HG02973 (cell line): ENCODE measurements around the gene MN1.
"Not testable (repeated sequence)": the region's sequence is repeated elsewhere in the genome, so short reads cannot be mapped to it uniquely, and the experiment has no call there.

ENCODE experiments used
- ATAC-seq: cut with Tn5 transposase; IDR thresholded peaks from one replicate; pipeline ENCODE4 v1.9.1; 2021; ENCODE audit warnings: moderate library complexity; ENCODE audit not compliant: unreplicated experiment

MN1 gene

DNA sequence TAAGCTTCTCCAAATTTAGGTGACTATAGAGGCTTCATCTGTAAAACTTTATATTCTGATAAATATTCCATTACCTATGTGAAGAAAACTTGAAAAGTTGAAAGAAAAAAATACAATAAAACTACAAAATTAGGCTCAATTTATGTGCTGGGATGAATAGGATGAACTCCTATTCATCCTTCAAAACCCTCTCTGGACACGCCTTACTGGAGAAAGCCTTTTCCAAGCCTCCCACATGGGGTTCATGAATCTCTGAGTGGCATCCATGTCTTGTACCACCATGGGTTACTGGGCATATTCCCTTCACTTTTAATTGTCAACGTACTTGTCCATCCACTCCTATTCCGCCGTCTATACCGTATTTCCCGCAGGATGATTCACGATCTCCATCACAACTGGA lies 55.7 kb downstream of the MN1 start:
- no peak for ATAC-seq

GRCh38 chr22:27745154-27745553 lies 56.4 kb downstream of the MN1 start:
- ATAC-seq, result no peak

DNA sequence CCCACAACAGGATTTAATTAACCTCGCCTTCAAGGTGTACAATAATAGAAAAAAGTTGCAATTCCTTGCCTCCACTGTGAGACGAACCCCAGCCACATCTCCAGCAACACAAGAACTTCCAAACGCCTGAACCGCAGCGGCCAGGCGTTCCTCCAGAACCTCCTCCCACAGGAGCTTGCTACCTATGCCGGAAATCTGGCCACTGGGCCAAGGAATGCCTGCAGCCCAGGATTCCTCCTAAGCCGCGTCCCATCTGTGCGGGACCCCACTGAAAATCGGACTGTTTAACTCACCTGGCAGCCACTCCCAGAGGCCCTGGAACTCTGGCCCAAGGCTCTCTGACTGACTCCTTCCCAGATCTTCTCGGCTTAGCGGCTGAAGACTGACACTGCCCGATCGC lies 57.5 kb downstream of the MN1 start:
- ATAC-seq, result not testable (repeated sequence)

GRCh38 chr22:27740202-27740748 lies 61.3 kb downstream of the MN1 start:
- no peak for ATAC-seq

DNA sequence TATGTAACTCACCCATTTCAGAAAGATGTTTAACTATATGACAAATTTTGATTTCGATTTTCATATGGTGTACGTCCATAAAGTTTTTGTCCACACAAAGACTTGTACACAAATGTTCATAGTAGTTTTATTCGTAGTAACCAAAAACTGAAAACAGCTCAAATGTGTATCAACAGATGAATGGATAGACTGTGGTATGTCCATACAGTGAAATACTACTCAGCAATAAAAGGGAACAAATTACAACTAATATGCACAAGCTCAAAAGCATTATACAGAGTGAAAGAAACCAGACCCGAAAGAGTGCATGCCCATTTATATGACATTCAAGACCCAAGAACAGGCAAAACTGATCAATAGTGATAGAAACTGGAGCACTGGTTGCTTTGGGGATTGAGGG lies 64.0 kb downstream of the MN1 start:
- ATAC-seq, result no peak

- no peak for ATAC-seq
These were observed 67.5 kb downstream of the MN1 start for GRCh38 chr22:27734066-27734465.

DNA sequence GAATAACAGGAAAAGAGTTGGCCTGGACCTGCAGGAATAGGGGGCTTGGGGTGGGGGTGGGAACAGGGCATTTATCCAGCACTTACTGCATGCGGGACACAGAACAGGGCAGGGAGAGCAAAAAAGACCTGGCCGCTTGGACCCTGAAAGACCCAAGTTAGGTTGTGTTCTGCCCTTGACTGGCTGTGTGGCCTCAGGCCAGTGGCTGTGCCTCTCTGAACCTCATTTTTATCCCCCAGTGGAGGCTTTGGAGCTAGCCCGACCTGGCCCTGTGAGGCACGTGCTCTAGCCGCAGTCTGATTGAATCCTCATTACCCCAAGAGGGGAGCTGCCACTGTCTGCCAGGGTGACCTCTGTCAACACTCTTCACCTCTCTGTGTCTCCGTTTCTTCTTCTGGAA lies 68.7 kb downstream of the MN1 start:
- no peak for ATAC-seq

DNA sequence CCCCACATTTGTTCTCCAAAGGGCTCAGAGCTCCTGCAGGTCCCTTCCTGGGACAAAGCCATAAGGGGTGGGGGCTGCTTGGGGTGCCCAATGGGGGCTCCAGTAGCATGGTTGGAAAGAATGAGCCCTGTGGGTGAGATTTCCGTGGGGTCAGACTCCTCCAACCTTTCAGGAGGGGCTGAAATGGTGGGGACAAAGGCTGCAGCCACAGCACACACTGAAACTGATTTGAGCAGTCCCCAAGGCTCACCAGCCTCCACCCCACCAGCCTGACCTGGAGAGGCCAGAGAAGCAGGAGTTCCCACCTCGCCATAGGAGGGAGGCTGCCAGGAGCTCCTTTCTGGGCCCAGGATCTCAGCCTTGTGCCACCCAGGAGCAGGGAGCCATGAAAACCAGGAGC lies 69.2 kb downstream of the MN1 start:
- no peak for ATAC-seq

DNA sequence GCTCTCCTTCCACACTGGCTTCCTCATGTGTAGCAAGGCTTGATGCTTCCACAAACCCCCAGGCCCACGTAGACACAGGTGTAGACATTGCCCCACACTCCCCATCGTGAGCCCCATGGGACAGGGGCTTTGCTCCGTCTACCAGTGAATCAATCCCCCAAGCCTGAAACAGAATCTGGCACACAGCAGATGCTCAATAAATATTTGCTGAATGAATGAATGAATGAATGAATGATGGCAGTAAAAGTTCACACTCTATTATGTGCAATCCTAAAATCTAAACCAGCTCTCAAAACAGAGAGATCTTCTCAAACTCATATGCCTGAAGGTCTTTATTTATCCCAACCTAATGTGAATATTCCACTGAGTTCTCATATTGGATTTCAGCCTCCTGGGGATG lies 69.9 kb downstream of the MN1 start:
- no peak for ATAC-seq

DNA sequence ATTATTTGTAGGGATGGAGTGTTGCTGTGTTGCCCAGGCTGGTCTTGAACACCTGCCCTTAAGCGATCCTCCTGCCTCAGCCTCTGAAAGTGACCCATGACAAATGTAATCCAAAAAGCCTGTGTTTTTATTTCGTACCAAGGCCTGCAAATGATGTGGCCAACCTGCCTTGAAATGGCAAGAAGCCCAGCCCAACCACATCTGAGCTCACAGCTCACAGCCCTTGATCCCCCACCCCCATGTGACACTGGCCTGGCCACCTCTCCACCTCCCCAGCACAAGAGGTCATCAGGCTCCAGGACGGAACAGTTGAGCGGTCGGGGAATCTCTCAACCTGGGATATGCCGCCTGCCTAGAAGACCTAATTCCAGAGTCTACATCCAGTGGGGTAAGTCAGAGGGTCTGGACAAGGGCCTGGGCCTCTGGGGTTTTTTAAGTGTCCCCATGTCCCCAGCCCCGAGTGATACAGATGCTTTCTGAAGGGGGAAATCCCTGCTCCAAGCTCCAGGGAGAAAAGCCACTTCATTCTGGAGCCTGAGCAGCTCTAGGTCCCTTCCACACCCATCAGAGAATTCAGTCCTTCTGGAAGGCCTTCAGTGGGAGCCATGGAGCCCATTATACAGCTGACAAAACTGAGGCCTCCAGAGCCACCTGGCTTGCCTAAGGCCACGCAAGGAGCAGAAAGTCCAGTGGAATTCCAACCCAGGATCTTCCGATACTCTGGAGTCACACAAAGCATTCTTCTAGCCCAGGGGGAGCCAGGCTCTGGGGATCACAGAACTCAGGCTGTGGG lies 70.7 kb downstream of the MN1 start:
- ATAC-seq, result no peak

DNA sequence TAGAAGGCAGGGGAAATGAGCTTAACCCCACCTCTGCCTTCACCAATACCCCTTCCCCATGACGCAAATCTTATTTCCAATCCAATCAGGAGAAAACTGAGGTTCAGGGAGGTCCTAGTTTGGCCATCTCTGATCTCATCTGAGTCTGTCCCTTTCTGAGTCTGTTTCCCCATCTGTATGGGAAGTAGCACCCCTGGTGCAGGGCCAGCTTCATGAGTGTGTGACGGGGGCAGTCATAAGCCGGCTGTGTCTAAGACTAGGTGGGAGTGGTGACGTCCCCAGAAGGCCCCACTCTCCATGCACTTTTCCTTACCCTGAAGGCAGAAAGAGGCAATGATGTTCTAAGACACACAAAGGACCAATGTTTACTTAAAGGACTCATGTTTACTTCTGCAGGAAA lies 72.3 kb downstream of the MN1 start:
- no peak for ATAC-seq

DNA sequence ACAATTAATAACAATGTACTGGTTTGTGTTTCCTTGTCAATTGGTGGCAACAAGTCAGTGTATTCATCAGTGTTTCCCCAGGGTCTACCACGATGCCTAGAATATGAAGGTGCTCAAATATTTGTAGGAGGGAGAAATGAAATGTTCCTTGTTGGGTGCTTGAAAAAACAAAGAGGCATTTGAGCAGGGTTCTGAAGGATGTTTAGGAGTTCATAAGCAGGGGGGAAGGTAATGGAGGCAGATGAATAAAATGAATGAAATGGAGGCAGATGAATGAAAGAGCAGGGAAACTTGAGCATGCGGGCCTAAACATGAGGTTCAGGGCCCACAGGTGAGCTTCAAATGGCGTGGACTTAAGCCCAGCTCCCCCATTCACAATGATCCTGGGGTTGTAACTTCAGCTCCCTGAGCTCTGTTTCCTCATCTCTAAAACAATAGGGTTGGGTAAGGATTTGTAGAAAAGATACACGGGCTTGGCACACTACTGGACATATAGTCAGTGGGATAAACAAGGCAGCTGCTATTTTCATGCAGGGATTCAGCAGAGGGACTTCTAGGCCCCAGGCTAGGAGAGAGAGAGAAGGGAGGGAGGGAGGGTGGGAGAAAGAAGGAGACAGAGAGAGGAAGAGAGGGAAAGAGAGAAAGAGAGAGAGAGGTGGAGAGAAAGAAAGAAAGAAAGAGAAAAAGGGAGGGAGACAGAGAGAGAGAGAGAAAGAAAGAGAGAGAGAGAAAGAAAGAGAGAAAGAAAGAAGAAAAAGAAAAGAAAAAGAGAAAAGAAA lies 73.7 kb downstream of the MN1 start:
- no peak for ATAC-seq

- no peak for ATAC-seq
These were observed 74.7 kb downstream of the MN1 start for GRCh38 chr22:27726686-27727449.

- no peak for ATAC-seq
These were observed 75.2 kb downstream of the MN1 start for GRCh38 chr22:27726331-27726685.

- ATAC-seq, result no peak
These were observed 75.9 kb downstream of the MN1 start for GRCh38 chr22:27725661-27726060.

- ATAC-seq, result no peak
These were observed 76.8 kb downstream of the MN1 start for GRCh38 chr22:27724709-27725108.

DNA sequence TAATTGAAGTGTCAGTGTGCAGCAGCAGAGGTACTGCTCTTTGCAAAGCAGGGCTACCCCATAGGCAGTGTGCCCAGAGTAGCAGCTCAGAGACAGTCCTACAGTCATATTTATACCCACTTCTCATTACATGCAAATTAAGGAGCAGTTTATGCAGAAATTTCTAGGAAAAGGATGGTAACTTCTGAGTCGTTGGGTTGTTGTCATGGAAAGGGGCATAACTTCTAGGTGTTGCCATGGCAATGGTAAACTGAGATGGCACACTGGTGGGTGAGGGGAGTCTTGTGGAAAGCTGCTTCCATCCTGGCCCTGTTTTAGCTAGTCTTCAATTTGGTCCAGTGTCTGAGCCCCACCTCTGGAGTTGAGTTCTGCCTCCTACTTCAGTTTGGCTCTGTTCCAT lies 77.4 kb downstream of the MN1 start:
- ATAC-seq, result no peak

DNA sequence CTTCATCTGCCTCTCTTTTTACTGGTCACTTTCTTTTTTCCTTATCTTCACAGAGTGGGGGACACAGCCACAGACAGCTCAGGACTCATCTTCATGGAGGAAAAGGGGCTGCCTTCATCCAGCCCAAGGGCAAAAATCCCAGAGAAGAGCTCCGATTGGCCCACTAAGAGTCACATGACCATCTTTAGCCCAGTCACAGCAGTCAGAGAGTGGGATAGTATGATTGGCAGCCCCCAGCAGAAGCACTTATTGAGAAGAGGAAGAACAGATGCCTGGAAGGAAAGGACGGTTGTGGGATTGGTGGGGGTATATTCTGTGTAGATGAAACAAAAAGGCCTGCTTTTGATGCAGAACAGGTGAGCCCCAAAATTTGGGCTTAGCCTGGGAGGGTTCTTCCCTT lies 77.8 kb downstream of the MN1 start:
- ATAC-seq, result no peak

GRCh38 chr22:27723158-27723557 lies 78.4 kb downstream of the MN1 start:
- ATAC-seq, result no peak

GRCh38 chr22:27720860-27721259 lies 80.7 kb downstream of the MN1 start:
- ATAC-seq, result no peak

- ATAC-seq, result no peak
These were observed 81.9 kb downstream of the MN1 start for GRCh38 chr22:27719535-27720227.
